Adipocyte (in vitro differentiated cells): ENCODE measurements around the gene BRAF.
"Not testable (repeated sequence)": the region's sequence is repeated elsewhere in the genome, so short reads cannot be mapped to it uniquely, and the experiment has no call there.

Source experiments
- DNase-seq: peaks from one replicate; pipeline ENCODE4 v3.0.0-alpha.2; 2015; ENCODE audit warnings: low read depth
- H3K27me3 ChIP-seq: replicated peaks from 2 replicates; pipeline ENCODE4 v1.7.0; 2013; ENCODE audit warnings: mild to moderate bottlenecking, low read length, moderate library complexity; ENCODE audit not compliant: control insufficient read depth, insufficient read depth
- H3K36me3 ChIP-seq: 2 replicates; pipeline ENCODE4 v1.7.0; 2013; ENCODE audit warnings: low read length, mild to moderate bottlenecking, moderate library complexity; ENCODE audit not compliant: control insufficient read depth, insufficient read depth, severe bottlenecking
- H3K4me1 ChIP-seq: 2 replicates; pipeline ENCODE4 v1.7.0; 2013; ENCODE audit warnings: mild to moderate bottlenecking, low read length, moderate library complexity; ENCODE audit not compliant: control insufficient read depth, insufficient read depth
- H3K4me3 ChIP-seq: 2 replicates; pipeline ENCODE4 v1.7.0; 2013; ENCODE audit warnings: mild to moderate bottlenecking, low read length, moderate library complexity
- H3K9ac ChIP-seq: 2 replicates; pipeline ENCODE4 v1.7.0; 2013; ENCODE audit warnings: mild to moderate bottlenecking, low read length, moderate library complexity
- H3K9me3 ChIP-seq: 2 replicates; pipeline ENCODE4 v1.7.0; 2013; ENCODE audit warnings: mild to moderate bottlenecking, low read length, moderate library complexity; ENCODE audit not compliant: control insufficient read depth

Gene BRAF

GRCh38 chr7:140686921-140687320 is 237.8 kb downstream of the BRAF start:
- Histone ChIP-seq H3K36me3 (peaks cover 47% of the 10 kb centered on the region), H3K9ac (no peak overlapping the region), H3K9me3 (no peaks in the 10 kb centered on the region), H3K4me1 (no peaks in the 10 kb centered on the region), H3K27me3 (no peaks in the 10 kb centered on the region), H3K4me3 (no peak overlapping the region)
- DNase-seq, result no peak

GRCh38 chr7:140685407-140686087 is 239.2 kb downstream of the BRAF start:
- Histone ChIP-seq H3K4me3 (no peak overlapping the region), H3K9ac (no peak overlapping the region), H3K9me3 (no peaks in the 10 kb centered on the region), H3K4me1 (no peaks in the 10 kb centered on the region), H3K36me3 (peaks cover 44% of the 10 kb centered on the region), H3K27me3 (no peaks in the 10 kb centered on the region)
- DNase-seq, result no peak

- H3K4me1 ChIP-seq, result no peaks in the 10 kb centered on the region
- H3K27me3 ChIP-seq, result no peaks in the 10 kb centered on the region
- no peak for DNase-seq
- H3K9ac ChIP-seq, result no peak overlapping the region
- peaks cover 42% of the 10 kb centered on the region for H3K36me3 ChIP-seq
- H3K9me3 ChIP-seq, result no peaks in the 10 kb centered on the region
- H3K4me3 ChIP-seq, result no peak overlapping the region
Measured at GRCh38 chr7:140684066-140684950, 240.4 kb downstream of the BRAF start.

- no peaks in the 10 kb centered on the region for H3K27me3 ChIP-seq
- H3K4me1 ChIP-seq, result no peaks in the 10 kb centered on the region
- no peak for DNase-seq
- no peaks in the 10 kb centered on the region for H3K9me3 ChIP-seq
- H3K4me3 ChIP-seq, result no peak overlapping the region
- no peak overlapping the region for H3K9ac ChIP-seq
- peaks cover 46% of the 10 kb centered on the region for H3K36me3 ChIP-seq
Measured at GRCh38 chr7:140683657-140684056, 241.1 kb downstream of the BRAF start.

GRCh38 chr7:140681766-140682165 is 243.0 kb downstream of the BRAF start:
- Histone ChIP-seq H3K9ac (no peak overlapping the region), H3K4me3 (no peak overlapping the region)
- DNase-seq, result no peak

GRCh38 chr7:140680886-140681285 is 243.8 kb downstream of the BRAF start:
- H3K9ac ChIP-seq, result no peak overlapping the region
- H3K4me1 ChIP-seq, result peaks cover under 1% of the 10 kb centered on the region
- no peak overlapping the region for H3K4me3 ChIP-seq
- no peak for DNase-seq
- H3K27me3 ChIP-seq, result no peaks in the 10 kb centered on the region
- peaks cover 41% of the 10 kb centered on the region for H3K36me3 ChIP-seq
- no peaks in the 10 kb centered on the region for H3K9me3 ChIP-seq

More at GRCh38 chr7:140681766-140682165, 243.0 kb downstream of the BRAF start:
- H3K36me3 ChIP-seq, result peaks cover 39% of the 10 kb centered on the region
- no peaks in the 10 kb centered on the region for H3K4me1 ChIP-seq
- no peaks in the 10 kb centered on the region for H3K9me3 ChIP-seq
- H3K27me3 ChIP-seq, result no peaks in the 10 kb centered on the region

- Histone ChIP-seq H3K4me3 (no peak overlapping the region), H3K9me3 (no peaks in the 10 kb centered on the region), H3K27me3 (no peaks in the 10 kb centered on the region), H3K36me3 (peaks cover 40% of the 10 kb centered on the region), H3K9ac (no peak overlapping the region), H3K4me1 (peaks cover 16% of the 10 kb centered on the region)
- DNase-seq, result no peak
Measured at GRCh38 chr7:140679186-140679585, 245.5 kb downstream of the BRAF start.

- Histone ChIP-seq H3K27me3 (no peaks in the 10 kb centered on the region), H3K36me3 (peaks cover 36% of the 10 kb centered on the region), H3K4me3 (no peak overlapping the region), H3K9me3 (no peaks in the 10 kb centered on the region), H3K4me1 (peaks cover 20% of the 10 kb centered on the region), H3K9ac (no peak overlapping the region)
- DNase-seq, result no peak
Measured at GRCh38 chr7:140678816-140679130, 246.0 kb downstream of the BRAF start.

- H3K4me1 ChIP-seq, result peaks cover 24% of the 10 kb centered on the region
- peaks cover 30% of the 10 kb centered on the region for H3K36me3 ChIP-seq
- H3K9me3 ChIP-seq, result no peaks in the 10 kb centered on the region
- H3K4me3 ChIP-seq, result no peak overlapping the region
- H3K9ac ChIP-seq, result no peak overlapping the region
- DNase-seq, result no peak
- no peaks in the 10 kb centered on the region for H3K27me3 ChIP-seq
Measured at GRCh38 chr7:140678081-140678815, 246.5 kb downstream of the BRAF start.

GRCh38 chr7:140677496-140677895 is 247.2 kb downstream of the BRAF start:
- no peak for DNase-seq
- Histone ChIP-seq H3K9me3 (no peaks in the 10 kb centered on the region), H3K4me3 (no peak overlapping the region), H3K4me1 (peaks cover 24% of the 10 kb centered on the region), H3K27me3 (no peaks in the 10 kb centered on the region), H3K36me3 (peaks cover 29% of the 10 kb centered on the region), H3K9ac (no peak overlapping the region)

- H3K4me1 ChIP-seq, result peaks cover 24% of the 10 kb centered on the region
- H3K9me3 ChIP-seq, DNase-seq, H3K4me3 ChIP-seq, H3K9ac ChIP-seq, H3K27me3 ChIP-seq: not testable (repeated sequence)
- H3K36me3 ChIP-seq, result peaks cover 25% of the 10 kb centered on the region
Measured at GRCh38 chr7:140676956-140677355, 247.8 kb downstream of the BRAF start.
